GM19372 (cell line): ENCODE measurements around the gene KANK2.

Experiments
- ATAC-seq: cut with Tn5 transposase; IDR thresholded peaks from one replicate; pipeline ENCODE4 v1.9.1; 2021; ENCODE audit warnings: mild to moderate bottlenecking, low read depth, moderate library complexity; ENCODE audit not compliant: unreplicated experiment

Gene KANK2

GRCh38 chr19:11226716-11227166 is 29.4 kb upstream of the KANK2 start:
- ATAC-seq, result no peak

DNA sequence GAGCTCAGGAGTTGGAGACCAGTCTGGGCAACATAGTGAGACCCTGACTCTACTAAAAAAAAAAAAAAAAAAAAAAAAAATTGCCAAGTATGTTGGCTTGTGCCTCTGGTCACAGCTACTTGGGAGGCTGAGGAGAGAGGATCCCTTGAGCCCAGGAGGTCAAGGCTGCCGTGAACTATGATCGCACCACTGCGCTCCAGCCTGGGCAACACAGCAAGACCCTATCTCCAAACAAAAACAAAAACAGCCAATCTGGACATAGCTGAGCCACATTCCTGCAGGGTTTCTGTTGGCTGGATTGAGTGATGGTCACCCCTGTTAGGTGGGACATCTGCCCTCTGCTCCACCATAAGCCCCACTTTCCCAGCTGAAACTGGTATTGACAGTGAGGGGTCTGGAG is 28.5 kb upstream of the KANK2 start:
- no peak for ATAC-seq

DNA sequence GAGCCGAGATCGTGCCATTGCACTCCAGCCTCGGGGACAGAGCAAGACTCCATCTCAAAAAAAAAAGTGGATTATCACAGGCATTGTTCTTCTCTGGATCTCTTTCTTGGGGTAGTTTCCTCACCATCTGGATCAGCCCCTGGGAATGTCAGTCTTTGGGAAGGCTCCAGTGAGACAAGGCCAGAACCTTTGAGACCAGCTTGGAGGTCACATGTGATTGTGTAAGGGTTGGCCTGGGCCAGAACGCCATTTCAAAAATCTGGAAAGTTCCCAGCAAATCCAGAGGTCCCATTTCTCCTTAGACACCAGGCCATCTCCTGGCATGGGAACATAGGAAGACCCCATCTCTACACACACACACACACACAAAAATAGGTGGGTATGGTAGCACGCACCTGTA is 27.8 kb upstream of the KANK2 start:
- no peak for ATAC-seq

DNA sequence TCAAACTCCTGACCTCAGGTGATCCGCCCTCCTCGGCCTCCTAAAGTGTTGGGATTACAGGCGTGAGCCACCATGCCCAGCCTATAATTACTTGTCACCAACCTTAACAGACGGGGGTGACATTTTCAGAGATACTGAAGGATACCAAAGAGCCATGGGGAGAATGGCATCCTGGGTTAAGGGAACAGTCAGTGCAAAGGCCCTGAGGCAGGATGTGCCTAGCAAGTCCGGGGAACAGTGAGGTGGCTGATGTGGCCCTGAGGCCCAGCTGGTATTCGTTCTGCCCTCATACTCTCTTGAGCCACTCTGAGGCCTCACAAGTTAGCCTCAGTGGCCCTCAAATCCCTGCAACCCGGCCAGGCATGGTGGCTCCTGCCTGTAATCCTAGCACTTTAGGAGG is 27.1 kb upstream of the KANK2 start:
- ATAC-seq, result no peak

GRCh38 chr19:11223200-11223599 is 25.9 kb upstream of the KANK2 start:
- ATAC-seq, result no peak

GRCh38 chr19:11221082-11221598 is 23.8 kb upstream of the KANK2 start:
- ATAC-seq, result no peak

DNA sequence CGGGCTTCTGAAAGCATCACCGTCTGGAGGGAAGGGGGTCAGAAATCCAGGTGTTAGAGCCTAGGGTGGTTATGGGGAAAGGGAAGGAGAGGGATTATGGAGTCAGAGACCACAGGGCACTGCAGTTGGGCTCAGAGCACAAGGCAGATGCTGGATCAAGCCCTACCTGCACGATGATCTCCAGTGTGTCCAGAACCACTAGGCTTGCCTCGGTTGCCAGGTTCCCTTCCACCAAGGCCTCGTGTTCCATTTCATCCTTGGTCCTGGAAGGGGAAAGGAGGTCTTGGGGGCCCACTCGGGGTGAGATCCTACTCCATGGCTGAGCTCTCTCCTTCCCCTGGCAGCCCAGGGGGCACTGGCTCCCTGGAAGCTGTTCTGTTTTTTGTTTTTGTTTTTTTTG is 17.0 kb upstream of the KANK2 start:
- ATAC-seq, result no peak

- ATAC-seq, result no peak
These were observed 13.2 kb upstream of the KANK2 start for GRCh38 chr19:11210656-11210928.

DNA sequence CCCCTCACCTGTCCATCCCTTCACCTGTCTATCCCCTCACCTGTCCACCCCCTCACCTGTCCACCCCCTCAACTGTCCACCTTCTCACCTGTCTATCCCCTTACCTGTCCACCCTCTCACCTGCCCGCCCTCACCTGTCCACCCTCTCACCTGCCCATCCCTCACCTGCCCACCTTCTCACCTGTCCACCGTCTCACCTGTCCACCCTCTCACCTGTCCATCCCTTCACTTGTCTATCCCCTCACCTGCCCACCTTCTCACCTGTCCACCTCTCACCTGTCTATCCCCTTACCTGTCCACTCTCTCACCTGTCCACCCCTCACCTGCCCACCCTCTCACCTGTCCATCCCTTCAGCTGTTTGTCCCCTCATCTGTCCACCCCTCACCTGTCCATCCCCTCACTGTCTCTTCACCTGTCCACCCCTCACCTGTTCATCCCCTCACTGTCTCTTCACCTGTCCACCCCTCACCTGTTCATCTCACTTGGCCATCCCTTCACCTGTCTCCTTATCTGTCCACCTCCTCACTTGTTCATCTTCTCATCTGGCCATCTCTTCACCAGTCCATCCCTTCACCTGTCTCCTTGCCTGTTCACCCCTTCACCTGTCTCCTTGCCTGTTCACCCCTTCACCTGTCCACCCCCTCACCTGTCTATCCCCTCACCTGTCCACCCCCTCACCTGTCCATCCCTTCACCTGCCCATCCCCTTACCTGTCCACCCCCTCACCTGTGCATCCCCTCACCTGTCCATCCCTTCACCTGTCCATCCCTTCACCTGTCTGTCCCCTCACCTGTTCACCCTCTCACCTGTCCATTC is 12.7 kb upstream of the KANK2 start:
- ATAC-seq, result no peak

DNA sequence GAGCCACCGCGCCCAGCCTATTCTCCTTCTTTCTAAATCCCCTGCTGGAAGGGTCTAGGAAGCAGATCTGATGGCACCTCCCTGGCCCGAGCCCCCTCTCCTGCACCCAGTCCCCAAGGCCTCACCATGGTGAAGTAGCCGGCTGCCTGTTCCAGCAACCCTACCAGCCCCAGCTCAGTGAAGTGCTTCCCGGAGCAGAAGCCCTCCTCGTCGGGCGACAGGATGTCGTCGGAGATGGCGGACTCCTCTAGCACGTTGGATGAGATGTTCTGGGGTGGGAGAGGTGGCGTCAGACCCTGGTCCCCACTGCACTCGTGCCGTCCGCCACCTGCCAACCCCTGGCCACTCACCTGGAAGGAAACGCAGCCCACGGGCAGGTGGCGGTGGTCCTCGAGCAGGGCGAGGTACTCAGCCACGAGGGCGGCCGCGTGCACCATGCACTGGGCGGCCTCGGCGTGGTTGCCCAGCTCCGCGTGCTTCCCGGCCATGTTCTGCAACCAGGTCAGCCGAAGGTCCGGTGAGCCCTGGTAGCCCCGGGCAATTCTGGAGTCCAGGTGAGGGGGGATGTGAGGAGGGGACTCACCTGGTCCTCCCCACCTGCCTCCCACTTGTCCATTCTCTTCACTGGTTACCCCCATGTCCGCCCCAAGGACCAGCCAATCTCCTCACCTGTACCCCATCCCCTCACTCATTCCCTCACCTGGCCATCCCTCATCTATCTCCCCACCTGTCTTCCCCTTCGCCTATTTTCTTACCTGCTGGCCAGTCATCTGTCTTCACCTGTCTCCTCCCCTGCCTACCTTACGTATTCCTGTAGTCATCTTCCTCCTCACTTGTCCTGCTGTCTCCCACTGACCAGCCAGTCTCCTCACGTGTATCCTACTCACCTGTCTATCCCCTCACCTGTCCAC is 11.5 kb upstream of the KANK2 start:
- no peak for ATAC-seq

DNA sequence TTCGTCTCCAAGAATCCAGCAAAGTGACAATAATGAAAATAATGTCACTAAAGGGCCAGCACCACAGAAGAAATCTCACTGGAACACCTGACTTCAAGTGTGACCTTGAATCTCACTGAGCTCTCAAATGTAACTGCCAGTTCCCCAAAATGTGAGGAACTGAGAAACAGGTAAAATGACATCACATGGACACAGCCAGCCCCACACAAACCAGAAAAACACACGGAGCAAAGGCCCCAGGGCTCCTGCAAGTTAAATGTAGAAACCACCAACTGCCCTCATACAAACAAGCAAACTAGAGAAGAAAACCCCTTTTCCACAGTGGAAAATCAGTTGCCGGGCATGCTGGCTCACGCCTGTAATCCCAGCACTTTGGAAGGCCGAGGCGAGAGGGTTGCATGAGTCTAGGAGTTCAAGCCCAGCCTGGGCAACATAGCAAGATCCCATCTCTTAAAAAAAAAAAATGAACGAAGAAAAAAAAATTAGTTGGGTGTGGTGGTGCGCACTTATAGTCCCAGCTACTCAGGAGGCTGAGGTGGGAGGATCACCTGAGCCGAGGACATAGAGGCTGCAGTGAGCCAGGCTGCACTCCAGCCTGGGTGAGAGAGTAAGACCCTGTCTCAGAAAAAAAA is 8.7 kb upstream of the KANK2 start:
- no peak for ATAC-seq

DNA sequence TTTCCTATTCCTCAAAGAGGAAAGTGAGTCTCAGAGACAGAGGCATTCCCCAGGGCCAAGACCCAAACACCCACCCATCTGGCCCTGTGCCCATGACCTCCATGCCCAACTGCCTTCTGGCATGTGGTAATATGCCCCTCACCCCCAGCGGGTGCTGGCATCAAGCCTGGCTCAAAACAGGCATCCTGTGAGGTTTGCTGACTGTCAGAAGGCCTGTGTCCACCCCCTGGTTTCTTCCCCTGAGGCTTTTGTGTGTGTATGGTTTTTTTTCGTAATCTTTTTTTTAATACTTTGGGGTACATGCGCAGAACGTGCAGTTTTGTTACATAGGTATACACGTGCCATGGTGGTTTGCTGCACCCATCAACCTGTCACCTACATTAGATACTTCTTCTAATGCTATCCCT is 7.6 kb upstream of the KANK2 start:
- no peak for ATAC-seq

DNA sequence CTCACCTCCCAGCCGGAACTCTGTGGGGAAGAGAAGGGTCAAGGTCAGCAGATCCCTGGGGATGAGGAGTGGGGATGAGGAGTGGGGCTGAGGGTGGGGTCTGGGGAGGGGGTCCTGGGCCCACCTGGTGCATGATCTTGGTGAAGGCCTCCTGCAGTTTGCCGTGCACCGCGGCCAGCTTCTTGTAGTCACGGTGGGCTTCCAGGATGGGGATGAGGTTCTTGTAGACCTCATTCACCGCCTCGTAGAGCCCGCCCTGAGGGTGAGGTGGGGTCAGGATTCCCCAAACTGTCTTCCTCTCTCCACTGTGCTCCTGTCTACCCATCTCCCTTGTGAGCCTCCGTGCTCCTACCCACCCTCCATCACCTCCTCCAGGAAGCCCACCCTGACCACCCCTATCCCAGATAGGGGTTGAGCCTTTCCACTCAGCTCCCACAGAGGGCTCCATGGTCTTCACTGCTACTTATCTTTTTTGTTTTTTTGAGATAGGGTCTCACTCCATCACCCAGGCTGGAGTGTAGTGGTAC is 6.8 kb upstream of the KANK2 start:
- ATAC-seq, result no peak

DNA sequence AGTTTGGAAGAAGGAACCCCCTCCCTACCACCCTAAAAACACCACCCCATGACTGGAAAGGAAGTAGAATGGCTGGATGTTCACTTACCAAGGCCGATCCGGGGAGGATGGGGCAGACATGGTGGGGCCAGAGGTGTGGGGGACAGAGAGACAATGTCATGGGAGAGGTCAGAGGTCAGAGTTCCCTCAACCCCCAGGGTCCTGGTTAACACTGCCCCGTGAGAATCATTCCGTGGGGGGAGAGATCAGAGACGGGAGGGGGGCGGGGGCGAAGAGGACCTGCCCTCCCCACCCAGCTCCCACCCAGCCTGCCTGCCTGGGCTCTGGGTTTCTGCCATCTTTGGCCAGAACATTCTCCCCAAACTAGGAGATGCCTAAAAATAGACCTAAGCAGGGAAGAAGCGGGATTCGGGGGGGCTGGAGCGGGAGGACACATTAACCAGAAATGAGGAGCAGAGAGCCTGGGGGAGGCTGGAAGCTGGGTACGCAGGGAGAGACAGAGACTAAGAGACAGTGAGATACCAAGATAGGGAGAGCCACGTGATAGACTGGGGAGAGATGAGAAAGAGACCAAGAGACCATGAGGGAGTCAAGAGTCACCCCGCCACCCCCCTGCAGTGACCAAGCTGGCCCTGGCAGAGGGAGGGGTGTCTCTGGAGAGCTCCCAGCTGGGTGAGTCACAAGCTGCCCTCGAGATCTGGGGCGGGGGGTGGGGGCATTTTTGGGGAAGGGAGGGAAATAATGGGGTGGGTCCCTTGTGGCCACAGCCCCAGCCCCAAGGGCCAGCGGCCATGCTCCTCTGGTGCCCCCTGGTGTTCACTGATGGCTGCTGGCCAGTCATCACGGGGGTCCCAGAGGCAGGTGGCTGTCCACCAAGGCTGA is 6.1 kb upstream of the KANK2 start:
- no peak for ATAC-seq

DNA sequence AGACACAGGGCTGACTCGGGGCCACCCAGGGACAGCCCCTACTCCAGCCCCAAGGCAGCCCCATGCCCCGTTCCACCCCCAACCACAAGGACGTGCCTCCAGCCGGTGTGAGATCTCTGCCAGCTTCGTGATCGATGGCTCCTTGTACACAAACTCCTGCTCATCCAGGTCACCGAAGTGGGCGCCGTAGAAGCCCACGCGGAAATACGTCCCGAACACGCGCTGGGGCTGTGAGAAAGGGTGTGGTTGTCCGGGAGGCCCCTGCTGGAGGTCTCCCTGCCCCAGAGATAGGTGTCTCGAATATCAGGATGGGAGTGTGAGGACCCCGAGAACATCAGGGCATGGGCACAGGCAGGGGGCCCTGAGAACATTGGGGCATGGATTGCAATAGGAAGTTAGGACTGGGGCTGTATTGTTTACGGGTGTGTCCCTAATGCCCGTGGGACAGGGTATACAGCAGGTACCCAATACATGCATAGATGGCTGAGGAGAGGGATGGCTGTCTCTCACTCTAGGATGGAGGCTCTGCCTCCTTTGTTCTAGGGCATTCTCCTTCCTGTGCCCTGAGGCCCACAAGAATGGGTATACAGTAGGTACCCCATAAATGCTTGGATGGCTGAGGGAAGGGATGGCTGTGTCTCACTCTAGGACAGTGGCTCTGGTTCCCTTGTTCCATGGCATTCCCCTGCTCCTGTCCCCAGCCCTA is 5.3 kb upstream of the KANK2 start:
- no peak for ATAC-seq

DNA sequence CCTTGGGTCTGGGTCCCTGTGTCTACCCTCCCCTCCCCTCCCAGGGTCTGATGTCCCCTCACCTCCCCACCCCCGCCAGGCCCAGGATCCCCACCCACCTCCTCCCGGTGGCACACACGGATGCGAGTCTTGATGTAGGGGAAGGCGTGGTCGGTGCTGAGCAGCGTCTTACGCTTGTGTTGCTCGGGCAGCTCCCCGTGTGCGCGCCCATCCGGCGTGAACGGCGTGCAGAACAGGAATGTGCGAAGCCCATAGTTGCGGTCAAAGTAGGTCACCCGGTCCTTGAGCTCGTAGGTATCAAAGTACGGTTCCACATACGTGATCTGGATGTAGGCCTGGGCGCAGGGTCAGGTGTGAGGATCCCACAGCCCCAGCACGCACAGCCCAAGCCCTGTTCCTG is 4.4 kb upstream of the KANK2 start:
- no peak for ATAC-seq

GRCh38 chr19:11200931-11201330 is 3.6 kb upstream of the KANK2 start:
- ATAC-seq, result no peak

DNA sequence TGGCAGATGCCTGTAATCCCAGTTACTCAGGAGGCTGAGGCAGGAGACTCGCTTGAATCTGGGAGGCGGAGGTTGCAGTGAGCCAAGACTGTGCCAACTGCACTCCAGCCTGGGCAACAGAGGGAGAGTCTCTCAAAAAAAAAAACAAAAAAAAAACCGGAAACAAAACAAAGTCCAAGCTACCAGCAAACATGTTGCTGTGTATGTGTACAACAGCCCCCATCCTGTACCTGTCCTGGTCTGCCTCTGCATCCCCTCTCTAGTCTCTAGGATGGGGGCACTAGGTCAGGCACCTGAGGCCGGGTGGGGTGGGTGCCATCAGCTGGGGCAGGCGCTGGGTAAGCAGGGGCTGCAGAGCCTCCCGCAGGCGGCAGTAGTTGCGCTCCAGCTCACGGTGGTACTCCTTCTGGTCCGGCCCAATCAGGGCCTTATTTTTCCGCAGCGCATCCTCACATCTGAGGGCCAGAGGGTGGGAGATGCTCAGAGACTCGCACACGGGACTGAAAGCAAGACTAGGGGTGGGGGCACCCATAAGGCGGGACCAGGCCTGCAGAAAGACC is 2.8 kb upstream of the KANK2 start:
- ATAC-seq, result no peak

DNA sequence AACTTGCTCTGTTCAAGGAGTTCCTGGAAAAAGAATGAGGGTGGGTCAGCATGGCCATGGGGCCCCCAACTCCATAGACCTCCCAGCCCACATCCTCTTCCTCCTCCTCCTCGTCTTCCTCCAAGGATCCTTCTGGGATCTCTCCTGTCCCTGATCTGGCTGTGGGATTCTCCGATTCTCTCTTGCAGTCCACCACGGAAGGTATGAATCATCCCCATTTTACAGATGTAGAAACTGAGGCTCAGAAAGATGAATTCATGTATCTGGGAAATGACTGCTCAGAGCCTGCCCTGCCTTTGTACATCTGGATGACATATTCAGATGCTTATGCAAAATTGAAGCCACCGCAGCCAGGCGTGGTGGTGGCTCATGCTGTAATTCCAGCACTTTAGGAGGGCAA is 2.2 kb upstream of the KANK2 start:
- ATAC-seq, result no peak
